ENCODE data around the gene PLXNA3.
A peak's percentile ranks its signal among the peaks of the same experiment; 100 is the strongest.

PLXNA3 gene

GRCh38 chrX:154506483-154507332 lies 48.6 kb downstream of the PLXNA3 start:
- DNase-seq, result no peak

- no peak for DNase-seq
Observed at GRCh38 chrX:154507673-154508383, 49.7 kb downstream of the PLXNA3 start.

DNA sequence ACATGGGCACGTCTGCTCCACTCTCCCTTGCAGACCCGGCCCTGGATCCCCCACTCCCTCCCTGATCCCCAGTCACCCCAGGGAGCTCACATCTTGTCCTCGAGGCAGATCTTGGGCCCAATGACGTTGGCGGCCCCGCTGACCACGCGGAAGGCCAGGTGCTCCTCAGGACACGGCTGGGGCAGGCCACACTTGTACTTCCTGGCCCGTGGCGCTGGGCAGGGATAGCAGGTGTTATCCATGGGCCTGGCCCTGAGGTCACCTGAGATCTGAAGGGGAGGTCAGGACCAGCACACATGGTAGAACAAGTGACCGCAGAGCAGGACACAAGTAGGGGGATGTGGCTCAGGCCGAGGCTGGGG lies 50.3 kb downstream of the PLXNA3 start:
- no peak for DNase-seq

DNA sequence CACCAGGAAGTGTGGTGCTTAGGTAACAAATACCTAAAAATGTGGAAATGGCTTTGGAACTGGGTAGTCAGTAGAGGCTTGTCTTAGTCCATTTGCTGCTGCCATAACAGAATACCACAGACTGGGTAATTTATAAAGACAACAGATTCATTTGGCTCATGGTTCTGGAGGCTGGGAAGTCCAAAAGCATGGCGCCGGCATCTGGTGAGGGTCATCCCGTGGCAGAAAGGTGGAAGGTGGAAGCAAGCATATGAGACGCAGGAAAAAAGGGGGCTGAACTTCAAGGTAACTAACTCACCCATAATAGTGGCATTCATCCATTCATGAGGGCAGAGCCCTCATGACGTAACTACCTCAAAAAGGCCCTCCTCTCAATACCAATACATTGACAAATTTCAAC lies 51.4 kb downstream of the PLXNA3 start:
- no peak for DNase-seq

DNA sequence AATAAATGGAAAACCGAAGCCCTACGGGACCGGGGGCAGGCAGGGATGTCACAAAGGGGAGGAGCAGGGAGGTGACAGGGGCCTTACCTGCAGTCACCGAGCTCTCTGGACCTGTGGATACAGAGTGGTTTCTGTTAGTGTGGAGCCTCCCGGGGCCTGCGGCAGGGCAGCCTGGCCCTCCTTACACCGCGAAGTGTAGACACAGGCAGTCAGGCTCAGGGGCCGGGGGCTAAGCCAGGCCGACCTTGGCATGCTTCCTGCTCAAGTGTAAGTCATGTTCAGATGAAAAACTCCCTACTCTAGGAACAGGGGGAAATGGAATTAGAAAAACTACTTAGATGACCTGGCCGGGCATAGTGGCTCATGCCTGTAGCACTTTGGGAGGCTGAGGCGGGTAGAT lies 53.7 kb downstream of the PLXNA3 start:
- DNase-seq, result no peak

GRCh38 chrX:154512879-154513553 lies 54.9 kb downstream of the PLXNA3 start:
- no peak for DNase-seq

DNA sequence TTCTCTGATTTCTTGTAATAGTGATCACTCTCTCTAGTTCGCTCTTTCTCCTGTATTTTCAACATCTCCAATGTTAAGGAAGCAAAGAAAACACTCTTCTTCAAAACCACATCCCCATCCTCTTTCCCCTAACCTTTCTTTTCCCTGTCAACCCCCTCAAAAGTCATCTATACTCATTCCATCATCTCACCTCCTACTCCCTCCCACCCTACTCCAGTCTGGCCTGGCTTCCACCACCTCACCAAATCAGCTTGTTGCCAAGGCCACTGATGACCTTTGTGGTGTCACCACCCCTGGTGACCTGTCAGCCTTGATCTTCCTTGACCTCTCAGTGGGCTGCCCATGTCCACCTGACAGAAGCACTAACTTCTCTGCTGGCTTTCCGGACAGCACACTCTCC lies 55.6 kb downstream of the PLXNA3 start:
- DNase-seq, result no peak

- no peak for DNase-seq
Observed at GRCh38 chrX:154515090-154515965, 57.2 kb downstream of the PLXNA3 start.

GRCh38 chrX:154515966-154516655 lies 58.0 kb downstream of the PLXNA3 start, which contains the start of gene FAM3A:
Gene FAM3A (minus strand): TSS chrX:154516232. CDS start chrX:154515772, 460 bp downstream.
- peak; percentile 86 for DNase-seq

- DNase-seq, result no peak
Observed at GRCh38 chrX:154516656-154517100, 58.6 kb downstream of the PLXNA3 start.

DNA sequence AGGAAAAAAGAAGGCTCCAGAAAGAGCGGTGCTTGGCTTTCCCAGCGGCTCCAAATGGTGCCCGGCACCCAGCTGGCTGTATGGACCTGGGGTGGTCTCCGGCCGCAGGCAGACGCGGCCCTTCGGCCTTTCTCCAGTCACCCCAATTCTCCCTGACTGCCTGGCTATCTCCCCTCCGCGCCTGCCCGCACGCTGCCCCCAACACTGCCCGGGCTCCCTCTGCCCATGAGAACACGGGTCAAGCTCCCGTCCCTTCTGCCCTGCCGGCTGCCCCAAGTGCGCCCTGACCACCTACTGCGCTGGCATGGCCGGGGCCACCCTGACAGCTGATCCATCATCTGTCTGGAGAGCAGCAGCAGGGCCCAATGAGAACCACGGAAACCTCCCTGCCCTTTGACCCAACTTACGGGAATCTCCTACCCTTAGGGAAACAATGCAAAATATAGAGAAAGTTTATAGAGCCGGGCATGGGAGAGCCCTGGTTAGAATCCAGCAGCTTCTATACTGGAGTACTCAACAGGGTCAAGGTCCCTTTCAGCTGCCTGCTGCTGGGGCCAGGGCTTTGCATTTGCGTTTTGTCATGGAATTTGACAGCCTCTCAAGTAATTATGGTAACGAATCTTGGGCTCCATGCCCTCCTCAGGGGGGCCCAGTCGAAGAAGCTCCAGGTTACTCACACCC lies 59.2 kb downstream of the PLXNA3 start:
- no peak for DNase-seq

DNA sequence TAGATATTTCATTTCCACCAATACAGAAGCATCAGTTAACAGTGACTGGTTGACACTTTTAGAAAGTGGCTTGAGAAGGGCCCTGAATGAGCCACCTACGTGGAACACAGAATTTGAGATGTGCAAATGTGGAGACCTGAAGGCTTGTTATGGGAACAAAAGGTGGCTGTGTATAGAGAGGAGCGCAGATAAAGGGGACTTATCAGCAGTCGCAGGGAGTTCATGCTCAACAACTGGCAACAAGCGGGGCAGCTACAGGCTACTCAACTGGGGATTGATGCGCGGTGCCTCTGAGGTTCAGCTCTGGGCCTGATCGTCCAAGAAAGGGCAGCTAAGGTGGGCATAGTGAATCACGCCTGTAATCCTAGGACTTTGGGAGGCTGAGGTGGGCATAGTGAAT lies 61.3 kb downstream of the PLXNA3 start:
- DNase-seq, result no peak

- no peak for DNase-seq
Observed at GRCh38 chrX:154525606-154526490, 67.8 kb downstream of the PLXNA3 start.

- peak; percentile 11 for DNase-seq
Observed at GRCh38 chrX:154526901-154527675, 69.0 kb downstream of the PLXNA3 start.
